IMR-90 (cell line): ENCODE results near the gene ARHGAP23. TPM values are rescaled to one million over a fixed set of nuclear protein-coding genes. Genes with fewer than 3 reads are reported as not detected.

Experiments
- ATAC-seq: fragments of 200-7000 bp; cut with Tn5 transposase; 2 replicates; pipeline ENCODE4 v1.9.1; 2020; ENCODE audit warnings: low read depth, mild to moderate bottlenecking, moderate library complexity
- BruUV-seq: library from RNA; stranded (reverse); fragments of 400-500 nt; replicated peaks from 2 replicates; lab custom pipeline; 2021; lab: Mats Ljungman, UMichigan
- CTCF ChIA-PET: fragments of 300-600 bp; formaldehyde crosslinking; extraction: SDS; loops from one replicate; lab custom pipeline; 2021; ENCODE audit warnings: antibody characterized with exemption; lab: Yijun Ruan, JAX
- POLR2A ChIA-PET: fragments of 300-600 bp; sonication (Branson Sonifier 250); formaldehyde crosslinking; loops from one replicate; lab custom pipeline; 2022; ENCODE audit warnings: antibody characterized with exemption; ENCODE audit not compliant: unreplicated experiment; lab: Charles Lee
- DNase-seq: peaks from one replicate; pipeline ENCODE4 v3.0.0; 2013
- H2AFZ ChIP-seq: replicated peaks from 2 replicates; pipeline ENCODE3; 2013; ENCODE audit warnings: low read length, mild to moderate bottlenecking; ENCODE audit not compliant: poor library complexity
- H2AK5ac ChIP-seq: 2 replicates; pipeline ENCODE4 v1.6.1; 2013; ENCODE audit warnings: low read depth, low read length, inconsistent platforms
- H2AK9ac ChIP-seq: replicated peaks from 2 replicates; pipeline ENCODE3; 2013; ENCODE audit warnings: mild to moderate bottlenecking, low read depth, low read length, moderate library complexity; ENCODE audit not compliant: poor library complexity
- H2BK120ac ChIP-seq: 2 replicates; pipeline ENCODE4 v1.6.1; 2013; ENCODE audit warnings: low read depth, low read length, inconsistent platforms
- H2BK15ac ChIP-seq: 3 replicates; pipeline ENCODE4 v1.6.1; 2013; ENCODE audit warnings: low read depth, low read length, inconsistent platforms
- H2BK20ac ChIP-seq: 2 replicates; pipeline ENCODE4 v1.6.1; 2013; ENCODE audit warnings: low read depth, mild to moderate bottlenecking, inconsistent platforms, low read length, moderate library complexity
- H2BK5ac ChIP-seq: 2 replicates; pipeline ENCODE4 v1.6.1; 2013; ENCODE audit warnings: mild to moderate bottlenecking, low read depth, low read length, inconsistent platforms; ENCODE audit not compliant: poor library complexity, severe bottlenecking
- H3K14ac ChIP-seq: replicated peaks from 2 replicates; pipeline ENCODE4 v1.6.1; 2013; ENCODE audit warnings: low read depth, low read length, inconsistent platforms
- H3K18ac ChIP-seq: 2 replicates; pipeline ENCODE4 v1.6.1; 2013; ENCODE audit warnings: low read depth, low read length, control low read depth
- H3K23ac ChIP-seq: 2 replicates; pipeline ENCODE4 v1.6.1; 2013; ENCODE audit warnings: low read depth, low read length, inconsistent platforms
- H3K27ac ChIP-seq: 2 replicates; pipeline ENCODE4 v1.5.1; 2013; ENCODE audit warnings: mild to moderate bottlenecking, control low read depth, low read length; ENCODE audit not compliant: insufficient read depth
- H3K27me3 ChIP-seq: 2 replicates; pipeline ENCODE4 v1.6.1; 2013; ENCODE audit warnings: low read length; ENCODE audit not compliant: control insufficient read depth, insufficient read depth
- H3K36me3 ChIP-seq: 2 replicates; pipeline ENCODE4 v1.6.1; 2013; ENCODE audit warnings: low read length, mixed read lengths; ENCODE audit not compliant: control insufficient read depth, insufficient read depth
- H3K4ac ChIP-seq: 2 replicates; pipeline ENCODE4 v1.6.1; 2013; ENCODE audit warnings: low read depth, low read length, inconsistent platforms
- H3K4me1 ChIP-seq: 2 replicates; pipeline ENCODE4 v1.6.1; 2013; ENCODE audit warnings: low read length, mixed read lengths; ENCODE audit not compliant: control insufficient read depth, insufficient read depth
- H3K4me2 ChIP-seq: 2 replicates; pipeline ENCODE4 v1.6.1; 2013; ENCODE audit warnings: low read depth, mild to moderate bottlenecking, control low read depth, low read length, moderate library complexity
- H3K4me3 ChIP-seq: 2 replicates; pipeline ENCODE4 v1.5.1; 2013; ENCODE audit warnings: low read depth, mild to moderate bottlenecking, control low read depth, low read length, moderate library complexity; ENCODE audit not compliant: insufficient read depth
- H3K56ac ChIP-seq: 2 replicates; pipeline ENCODE4 v1.6.1; 2013; ENCODE audit warnings: low read length, inconsistent platforms; ENCODE audit not compliant: insufficient read depth; ENCODE audit errors: extremely low read depth
- H3K79me1 ChIP-seq, 2 experiments: 2 replicates each; pipeline ENCODE4 v1.6.1; 2013; ENCODE audit warnings: low read length in 2 of 2, inconsistent platforms in 1 of 2, low read depth in 1 of 2
- H3K9ac ChIP-seq: 2 replicates; pipeline ENCODE4 v1.6.1; 2013; ENCODE audit warnings: low read depth, low read length, control low read depth
- H3K9me1 ChIP-seq: 2 replicates; pipeline ENCODE4 v1.6.1; 2013; ENCODE audit warnings: low read length, inconsistent platforms; ENCODE audit not compliant: insufficient read depth
- H3K9me3 ChIP-seq: 2 replicates; pipeline ENCODE4 v1.6.1; 2013; ENCODE audit warnings: low read length; ENCODE audit not compliant: control insufficient read depth, insufficient read depth
- H4K20me1 ChIP-seq: 2 replicates; pipeline ENCODE4 v1.6.1; 2013; ENCODE audit warnings: low read length, inconsistent platforms; ENCODE audit not compliant: insufficient read depth
- H4K5ac ChIP-seq: 2 replicates; pipeline ENCODE4 v1.6.1; 2013; ENCODE audit warnings: mild to moderate bottlenecking, low read depth, low read length, control low read depth
- H4K8ac ChIP-seq, 2 experiments: 2 replicates each; pipeline ENCODE4 v1.6.1; 2013; ENCODE audit warnings: low read depth in 2 of 2, low read length in 2 of 2, control low read depth in 1 of 2, inconsistent platforms in 1 of 2
- H4K91ac ChIP-seq: 2 replicates; pipeline ENCODE4 v1.6.1; 2013; ENCODE audit warnings: low read depth, low read length, inconsistent platforms; ENCODE audit not compliant: insufficient read depth
- BHLHE40 ChIP-seq: fragments of 150-350 bp; IDR thresholded peaks from 2 replicates; pipeline ENCODE4 v1.6.1; 2016; ENCODE audit warnings: mild to moderate bottlenecking, low read depth, low read length
- CEBPB ChIP-seq: IDR thresholded peaks from 2 replicates; pipeline ENCODE4 v1.6.1; 2012; ENCODE audit warnings: low read depth, low read length, improper control_type of control experiment
- ELK1 ChIP-seq: fragments of 150-350 bp; IDR thresholded peaks from 2 replicates; pipeline ENCODE4 v1.6.1; 2016; ENCODE audit warnings: low read depth, mild to moderate bottlenecking, low read length, moderate library complexity, borderline replicate concordance
- FOS ChIP-seq: fragments of 150-350 bp; IDR thresholded peaks from 2 replicates; pipeline ENCODE4 v1.6.1; 2016; ENCODE audit warnings: low read depth, low read length
- MAFK ChIP-seq: IDR thresholded peaks from 2 replicates; pipeline ENCODE4 v1.6.1; 2012; ENCODE audit warnings: low read depth, low read length, improper control_type of control experiment
- MAZ ChIP-seq: IDR thresholded peaks from 2 replicates; pipeline ENCODE4 v1.6.1; 2012; ENCODE audit warnings: low read depth, mild to moderate bottlenecking, low read length, improper control_type of control experiment, moderate library complexity, borderline replicate concordance
- MXI1 ChIP-seq: IDR thresholded peaks from 2 replicates; pipeline ENCODE4 v1.6.1; 2012; ENCODE audit warnings: low read depth, mild to moderate bottlenecking, low read length, moderate library complexity, borderline replicate concordance
- NFE2L2 ChIP-seq: fragments of 150-350 bp; IDR thresholded peaks from 2 replicates; pipeline ENCODE4 v1.6.1; 2016; ENCODE audit warnings: low read depth, mild to moderate bottlenecking, low read length
- POLR2A ChIP-seq: IDR thresholded peaks from 2 replicates; pipeline ENCODE4 v1.6.1; 2012; ENCODE audit warnings: mild to moderate bottlenecking, low read depth, low read length
- RAD21 ChIP-seq: IDR thresholded peaks from 2 replicates; pipeline ENCODE4 v1.6.1; 2012; ENCODE audit warnings: low read length, improper control_type of control experiment
- RCOR1 ChIP-seq: IDR thresholded peaks from 2 replicates; pipeline ENCODE4 v1.6.1; 2012; ENCODE audit warnings: mild to moderate bottlenecking, low read length, improper control_type of control experiment; ENCODE audit not compliant: insufficient replicate concordance
- RFX5 ChIP-seq: IDR thresholded peaks from 2 replicates; pipeline ENCODE4 v1.8.0; 2012; ENCODE audit warnings: low read depth, mild to moderate bottlenecking, low read length, moderate library complexity
- SMC3 ChIP-seq: fragments of 150-350 bp; IDR thresholded peaks from 2 replicates; pipeline ENCODE4 v1.6.1; 2016; ENCODE audit warnings: low read depth, mild to moderate bottlenecking, antibody characterized with exemption, low read length, moderate library complexity
- USF2 ChIP-seq: fragments of 150-350 bp; IDR thresholded peaks from 2 replicates; pipeline ENCODE4 v1.6.1; 2017; ENCODE audit warnings: mild to moderate bottlenecking, antibody characterized with exemption, low read length, low read depth
- WGBS, 2 experiments: methylation state at CpG; one replicate each; pipeline versions ENCODE4 v1.1.5 to v1.1.7; 2013; ENCODE audit warnings: missing lambda C conversion rate in 2 of 2; ENCODE audit not compliant: insufficient read length in 1 of 2; ENCODE audit errors: extremely low coverage in 2 of 2; 5-methylcytosine and 5-hydroxymethylcytosine counted together
- dilution Hi-C: fragments of 300-500 bp; cut with HindIII; formaldehyde crosslinking; loops from one replicate; pipeline ENCODE4 v1.14.3; 2018; ENCODE audit warnings: low sequenced_read_pairs; ENCODE audit not compliant: unreplicated experiment
- in situ Hi-C: fragments of 300-500 bp; cut with MboI; formaldehyde crosslinking; loops from 3 replicates; pipeline ENCODE4 v1.14.3; 2019; ENCODE audit warnings: low sequenced_read_pairs, inconsistent platforms, mixed read lengths
- intact Hi-C: fragments of 100-400 bp; cut with micrococcal nuclease; formaldehyde crosslinking; loops from 2 replicates; pipeline ENCODE4 v1.10.0; 2022
- polyA plus RNA-seq, 3 experiments: library from polyadenylated mRNA; depleted of rRNA; stranded (reverse); fragments of >200 nt; gene quantifications; 2 replicates each; pipeline ENCODE4 v1.2.3, GENCODE V29; 2012; ENCODE audit warnings: low replicate concordance in 1 of 3
- total RNA-seq: library from RNA; depleted of rRNA; stranded (reverse); fragments of >200 nt; gene quantifications from 2 replicates; pipeline ENCODE4 v1.2.3, GENCODE V29; 2012

ARHGAP23 gene
- total and polyA plus RNA-seq, 2 of the 4 experiments (the other 2 are of a cell fraction), result 9.3 to 43.3 TPM

GRCh38 chr17:38430316-38430715 is 2.1 kb downstream of the ARHGAP23 start:
- WGBS, 2 experiments, result 60% methylated on average over 1 of the region's 3 CpGs; no CpG with 5 or more reads in 1 of the 2 experiments
- H3K79me1 ChIP-seq, result peaks cover 29 to 79% of the 10 kb centered on the region in 2 experiments
- peak overlapping the region; percentile 17; the same call in 1 of the 2 replicates for H3K9ac ChIP-seq
- H3K14ac ChIP-seq, result peak overlapping the region; percentile 38; the same call in 1 of the 2 replicates
- H3K27me3 ChIP-seq, result no peaks in the 10 kb centered on the region
- 0 out of 2 replicates have a peak overlapping the region, but pooled peaks have one; percentile 30 for H4K91ac ChIP-seq
- intact Hi-C loops, result no loop called here
- peaks cover 65% of the 10 kb centered on the region for H4K20me1 ChIP-seq
- H3K4ac ChIP-seq, result peak overlapping the region; percentile 54; the same call in 1 of the 2 replicates
- peak overlapping the region; percentile 99 for H2AK9ac ChIP-seq
- BruUV-seq, result no TSS peak
- ChIA-PET POLR2A (no interaction called here), CTCF (interaction anchor here (1.0 to 1.1 kb wide), 2 partner anchors 16 to 22 kb away, joined by 3 read pairs; no protein-coding TSS in a partner anchor)
- no peak overlapping the region for H2BK20ac ChIP-seq
- in situ Hi-C loops, result no loop called here
- no peak overlapping the region for H2BK15ac ChIP-seq
- DNase-seq (peak; percentile 67), ATAC-seq (peak; percentile 30)
- no peak overlapping the region for H2BK120ac ChIP-seq
- peak overlapping the region; percentile 96 for H3K27ac ChIP-seq
- no peak overlapping the region for H4K5ac ChIP-seq
- H3K4me2 ChIP-seq, result peak overlapping the region; percentile 81
- peak overlapping the region; percentile 44; the same call in 1 of the 2 replicates for H3K23ac ChIP-seq
- H2AFZ ChIP-seq, result no peak overlapping the region
- H3K36me3 ChIP-seq, result peaks cover 3% of the 10 kb centered on the region; the same call in 1 of the 2 replicates
- no peaks in the 10 kb centered on the region for H3K9me3 ChIP-seq
- no peak overlapping the region for H3K18ac ChIP-seq
- H2AK5ac ChIP-seq, result peak overlapping the region; percentile 85
- H2BK5ac ChIP-seq, result peak overlapping the region; percentile 16
- no peak for TF ChIP-seq ELK1
- TF ChIP-seq BHLHE40, result no peak
- TF ChIP-seq MAZ, result peak; percentile 74; the same call in 1 of the 2 replicates
- no peak for TF ChIP-seq SMC3
- TF ChIP-seq MAFK, result no peak
- TF ChIP-seq USF2, result no peak
- no peak for TF ChIP-seq NFE2L2
- TF ChIP-seq CEBPB, result peak; percentile 95
- TF ChIP-seq POLR2A, result no peak
- TF ChIP-seq RCOR1, result no peak
- no peak for TF ChIP-seq RAD21
- peak; percentile 40; the same call in 1 of the 2 replicates for TF ChIP-seq MXI1
- TF ChIP-seq RFX5, result no peak
- TF ChIP-seq FOS, result no peak
- dilution Hi-C loops, result no loop called here
- H3K4me3 ChIP-seq, result no peak overlapping the region
- 0 out of 4 replicates have a peak overlapping the region, but pooled peaks of 1 of the 2 experiments have one; percentile 41 for H4K8ac ChIP-seq
- H3K56ac ChIP-seq, result no peak overlapping the region
- H3K9me1 ChIP-seq, result peaks cover 27% of the 10 kb centered on the region
- H3K4me1 ChIP-seq, result peaks cover 38% of the 10 kb centered on the region
